MM.1S (cell line): ENCODE measurements around the gene VPS18.

ENCODE experiments used
- CTCF ChIP-seq: fragments of 300-600 bp; sonication (generic); IDR thresholded peaks from 2 replicates; pipeline ENCODE4 v1.5.1; 2016; ENCODE audit warnings: antibody characterized with exemption, low read length, mixed read lengths
- EZH2phosphoT487 ChIP-seq: fragments of 300-600 bp; sonication (generic); IDR thresholded peaks from 2 replicates; pipeline ENCODE4 v1.6.1; 2018; ENCODE audit warnings: antibody characterized with exemption, low read length

DNA sequence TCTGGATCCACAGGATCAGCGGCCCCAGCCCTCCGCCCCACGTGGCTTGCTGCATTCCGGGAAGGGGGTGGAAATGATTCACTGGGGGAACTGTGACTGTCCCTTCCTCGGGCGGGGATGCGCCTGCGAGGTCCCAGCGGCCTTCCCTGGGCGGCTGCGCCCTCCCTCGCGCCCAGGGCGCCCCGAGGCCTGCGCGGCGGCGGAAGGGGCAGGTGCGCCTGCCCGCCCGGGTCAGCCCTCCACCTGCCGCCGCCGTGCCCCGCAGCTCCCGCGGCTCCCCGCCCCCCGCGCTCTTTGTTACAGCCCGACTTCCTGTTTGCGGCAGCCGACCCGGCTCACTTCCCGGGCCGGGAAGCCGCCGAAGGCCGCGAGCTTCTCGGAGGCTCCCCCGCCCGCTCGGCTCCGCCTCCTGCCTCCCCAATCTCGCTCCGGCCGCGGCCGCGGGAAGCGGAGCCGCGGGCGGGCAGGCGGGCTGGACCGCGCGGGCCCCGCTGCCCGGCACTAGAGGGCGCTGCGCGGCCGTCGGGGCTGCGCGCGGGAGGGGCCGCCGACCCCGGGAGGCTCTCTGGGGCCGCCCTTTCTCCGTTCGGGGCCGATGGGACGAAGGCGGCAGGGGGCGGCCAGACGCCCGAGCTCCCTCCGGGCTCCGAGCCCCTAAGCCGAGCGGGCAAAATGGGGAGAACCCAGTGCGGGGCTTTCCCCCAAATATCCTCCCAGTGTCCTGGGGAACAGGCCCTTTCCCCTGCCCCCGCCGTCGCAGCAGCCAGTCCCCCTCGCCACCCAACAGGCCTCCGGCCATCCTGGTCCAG, 47.5 kb downstream of the VPS18 start:
- TF ChIP-seq EZH2phosphoT487, result no peak
- TF ChIP-seq CTCF, result peak; percentile 24; the same call in 1 of the 2 replicates
